NB4 (cell line): ENCODE results near the gene COL4A4.

Source experiments
- CTCF ChIP-seq: IDR thresholded peaks from one replicate; pipeline ENCODE4 v1.5.1; 2012; ENCODE audit warnings: low read depth, low read length
- MYC ChIP-seq: IDR thresholded peaks from 2 replicates; pipeline ENCODE4 v1.6.1; 2011; ENCODE audit warnings: low read depth, low read length
- POLR2A ChIP-seq: IDR thresholded peaks from 2 replicates; pipeline ENCODE4 v1.6.1; 2011; ENCODE audit warnings: mild to moderate bottlenecking; ENCODE audit not compliant: insufficient read length; ENCODE audit errors: extremely low read depth
- TF ChIP-seq, protein P1 (sequence below): IDR thresholded peaks from 2 replicates; pipeline ENCODE4 v1.6.1; 2011; ENCODE audit warnings: low read depth, low read length

DNA sequence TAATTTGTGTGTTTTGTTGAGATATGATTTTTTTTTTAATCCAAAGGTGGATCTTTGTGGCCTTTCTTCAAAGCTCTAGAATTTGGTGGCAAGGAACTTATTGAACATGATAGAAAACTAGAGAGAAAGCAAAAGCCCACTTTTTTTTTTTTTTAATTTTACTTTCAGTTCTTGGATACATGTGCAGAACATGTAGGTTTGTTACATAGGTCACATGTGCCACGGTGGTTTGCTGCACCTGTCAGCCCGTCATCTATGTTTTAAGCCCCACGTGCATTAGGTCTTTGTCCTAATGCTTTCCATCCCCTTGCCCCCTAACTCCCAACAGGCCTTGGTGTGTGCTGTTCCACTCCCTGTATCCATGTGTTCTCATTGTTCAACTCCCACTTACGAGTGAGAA lies 192.2 kb downstream of the COL4A4 start:
- TF ChIP-seq CTCF (no peak), POLR2A (no peak), MYC (no peak)
- TF ChIP-seq, protein P1, sequence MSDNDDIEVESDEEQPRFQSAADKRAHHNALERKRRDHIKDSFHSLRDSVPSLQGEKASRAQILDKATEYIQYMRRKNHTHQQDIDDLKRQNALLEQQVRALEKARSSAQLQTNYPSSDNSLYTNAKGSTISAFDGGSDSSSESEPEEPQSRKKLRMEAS = no peak
